NCI-H2227 (cell line): ENCODE results near the gene SLC26A8.
"Not testable (repeated sequence)": the region's sequence is repeated elsewhere in the genome, so short reads cannot be mapped to it uniquely, and the experiment has no call there.

ENCODE experiments used
- DNase-seq: peaks from one replicate; lab custom pipeline; 2025; ENCODE audit not compliant: unreplicated experiment; lab: John Stamatoyannopoulos, UW

The SLC26A8 gene

DNA sequence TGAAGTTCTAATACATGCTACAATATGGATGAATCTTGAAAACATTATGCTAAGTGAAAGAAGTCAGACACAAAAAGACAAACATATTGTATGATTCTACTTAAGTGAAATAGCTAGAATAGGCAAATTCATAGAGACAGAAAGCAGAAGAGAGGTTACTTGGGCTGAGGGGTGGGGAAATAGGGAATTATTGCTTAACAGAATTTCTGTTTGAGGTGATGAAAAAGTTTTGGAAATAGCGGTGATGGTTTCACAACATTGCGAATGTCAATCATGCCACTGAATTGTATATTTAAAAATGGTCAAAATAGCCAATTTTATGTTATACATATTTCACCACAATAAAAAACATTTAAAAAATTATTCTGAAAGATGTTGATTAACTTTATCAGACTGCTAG lies 6.1 kb downstream of the SLC26A8 start:
- DNase-seq = no peak

DNA sequence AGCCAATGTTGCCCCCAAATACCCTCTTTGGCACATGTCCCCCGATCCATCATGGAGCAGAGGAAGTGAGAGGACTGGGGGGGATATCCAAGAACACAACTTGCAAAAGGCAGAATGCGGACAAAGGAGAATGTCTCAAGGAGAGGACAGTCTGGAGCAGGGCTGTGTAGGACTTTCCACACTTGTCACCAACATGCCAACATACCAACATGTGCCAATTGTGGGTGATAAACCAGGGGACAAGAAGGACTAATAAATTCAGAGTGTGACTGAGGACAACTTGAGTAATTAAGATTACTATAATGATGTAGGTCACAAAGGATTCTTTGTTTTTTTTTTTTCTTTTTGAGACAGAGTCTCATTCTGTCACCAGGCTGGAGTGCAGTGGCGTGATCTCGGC lies 8.8 kb downstream of the SLC26A8 start:
- DNase-seq = no peak

DNA sequence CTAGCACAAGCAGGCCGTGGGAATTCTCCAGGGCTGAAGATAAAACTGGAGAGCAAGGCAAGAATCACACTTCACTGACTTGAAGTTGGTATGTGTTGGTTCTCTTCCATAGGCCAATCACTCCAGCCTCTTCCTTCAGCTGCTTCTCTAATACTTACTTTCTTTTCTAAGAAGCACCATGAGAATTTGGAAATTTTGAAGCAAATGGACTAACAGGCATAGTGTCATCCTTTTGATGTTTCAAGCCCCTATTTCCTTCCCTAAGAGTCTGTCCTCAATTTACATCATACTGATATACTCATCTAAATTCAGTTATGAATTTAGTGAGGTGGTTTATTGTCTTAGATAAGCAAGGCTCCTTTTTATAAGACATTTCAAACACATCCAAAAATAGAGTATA lies 24.0 kb downstream of the SLC26A8 start:
- no peak for DNase-seq

DNA sequence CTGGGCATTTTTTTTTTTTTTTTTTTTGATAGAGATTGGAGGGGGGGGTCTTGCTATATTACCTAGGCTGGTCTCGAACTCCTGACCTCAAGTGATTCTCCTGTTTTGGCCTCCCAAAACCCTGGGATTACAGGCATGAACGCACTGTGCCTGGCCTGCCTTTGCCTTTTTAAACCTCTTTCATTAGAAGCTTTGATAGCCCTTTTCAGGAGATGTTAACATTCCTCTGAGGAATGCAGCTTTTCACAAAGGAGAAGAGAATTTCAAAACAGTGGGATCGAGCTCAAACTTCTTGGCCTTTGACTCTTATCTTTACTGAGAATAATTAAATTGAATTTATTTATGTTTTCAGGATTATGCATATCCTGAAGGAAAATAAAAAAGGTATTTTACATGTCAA lies 31.3 kb downstream of the SLC26A8 start:
- DNase-seq = no peak

DNA sequence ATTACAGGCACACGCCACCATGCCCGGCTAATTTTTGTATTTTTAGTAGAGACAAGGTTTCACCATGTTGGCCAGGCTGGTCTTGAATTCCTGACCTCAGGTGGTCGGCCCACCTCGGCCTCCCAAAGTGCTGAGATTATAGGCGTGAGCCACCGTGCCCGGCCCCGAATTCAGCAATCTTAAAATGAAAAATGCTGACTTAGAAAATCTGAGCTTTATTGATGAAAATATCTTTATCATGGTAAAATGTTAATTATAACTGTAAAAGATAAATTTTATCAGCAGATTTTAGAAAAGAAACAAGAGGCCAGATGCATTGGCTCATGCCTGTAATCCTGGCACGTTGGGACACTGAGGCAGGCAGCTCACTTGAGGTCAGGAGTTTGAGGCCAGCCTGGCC lies 36.4 kb downstream of the SLC26A8 start:
- DNase-seq = not testable (repeated sequence)

DNA sequence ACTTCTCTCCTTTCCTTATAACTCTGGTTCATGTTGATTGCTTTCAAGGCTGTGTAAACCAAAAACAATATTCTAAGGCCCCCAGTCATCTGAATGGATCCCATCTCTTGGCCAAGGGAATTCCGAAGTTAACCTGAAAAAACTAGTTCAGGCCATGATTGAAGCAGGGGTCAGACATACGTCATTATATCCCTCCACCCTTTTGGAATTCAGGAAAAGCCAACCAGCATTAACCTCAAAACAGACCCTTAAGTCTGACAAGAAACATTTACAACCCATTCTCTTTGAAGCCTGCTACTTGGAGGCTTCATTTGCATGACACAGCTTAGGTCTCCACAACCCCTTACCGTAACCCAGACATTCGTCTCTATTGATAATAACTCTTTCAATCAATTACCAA lies 39.7 kb downstream of the SLC26A8 start:
- no peak for DNase-seq

DNA sequence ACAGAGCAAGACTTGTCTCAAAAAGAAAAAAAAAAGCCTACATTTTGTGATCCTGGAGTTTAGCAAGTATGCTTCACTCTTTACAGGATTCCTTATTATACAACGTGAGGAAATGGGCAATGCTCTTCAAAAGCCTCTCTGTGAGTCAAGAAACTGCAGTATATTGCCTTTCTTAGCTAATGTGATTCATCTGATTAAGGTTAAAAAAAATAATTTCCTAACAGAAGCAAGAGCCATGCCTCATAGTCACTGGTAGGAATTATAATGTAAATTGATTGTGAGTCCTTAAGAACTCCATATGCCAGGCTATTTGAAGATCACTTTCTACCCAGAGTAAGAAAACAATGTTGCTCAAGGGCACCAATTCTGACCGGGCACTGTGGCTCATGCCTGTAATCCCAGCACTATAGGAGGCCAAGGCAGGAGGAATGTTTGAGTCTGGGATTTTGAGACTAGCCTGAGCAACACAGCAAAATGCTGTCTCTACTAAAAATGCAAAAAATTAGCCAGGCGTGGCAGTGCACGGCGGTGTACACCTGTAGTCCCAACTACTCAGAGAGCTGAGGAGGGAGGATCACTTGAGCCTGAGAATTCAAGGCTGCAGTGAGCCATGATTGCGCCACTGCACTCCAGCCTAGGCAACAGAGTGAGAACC lies 43.3 kb downstream of the SLC26A8 start:
- no peak for DNase-seq

DNA sequence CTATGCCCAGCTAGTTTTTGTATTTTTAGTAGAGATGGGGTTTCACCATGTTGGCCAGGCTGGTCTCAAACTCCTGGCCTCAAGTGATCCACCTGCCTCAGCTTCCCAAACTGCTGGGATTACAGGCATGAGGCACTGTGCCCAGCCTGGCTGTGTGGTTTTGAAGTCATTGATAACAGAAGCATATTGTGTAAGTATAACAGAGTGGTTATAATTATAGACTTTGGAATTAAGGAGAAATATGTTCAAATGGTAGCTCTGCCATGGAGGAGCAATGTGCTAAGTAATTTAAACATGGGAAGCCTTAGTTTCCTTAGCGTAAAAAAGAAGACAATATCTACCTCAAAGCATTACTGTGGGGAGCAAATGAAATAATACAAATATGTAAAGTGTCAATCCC lies 44.3 kb downstream of the SLC26A8 start:
- not testable (repeated sequence) for DNase-seq

DNA sequence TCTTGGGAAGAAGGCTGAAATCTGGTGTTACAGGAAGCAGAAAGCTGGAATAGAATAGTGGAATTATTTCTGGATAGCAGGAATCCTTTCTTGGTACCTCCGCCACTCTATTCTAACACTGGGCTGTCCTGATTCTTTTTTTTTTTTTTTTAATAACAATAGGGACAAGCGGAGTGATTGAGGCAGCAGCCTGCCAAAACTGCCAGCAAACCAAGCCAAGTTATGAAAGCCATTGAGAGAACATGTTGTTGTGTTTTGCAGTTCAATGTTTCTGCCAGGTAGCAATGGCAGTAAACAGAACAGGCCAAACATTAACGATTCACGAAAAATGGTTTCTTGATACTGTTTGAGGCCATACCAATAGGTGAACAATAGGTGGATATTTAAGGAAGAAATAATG lies 47.1 kb downstream of the SLC26A8 start:
- DNase-seq = no peak

DNA sequence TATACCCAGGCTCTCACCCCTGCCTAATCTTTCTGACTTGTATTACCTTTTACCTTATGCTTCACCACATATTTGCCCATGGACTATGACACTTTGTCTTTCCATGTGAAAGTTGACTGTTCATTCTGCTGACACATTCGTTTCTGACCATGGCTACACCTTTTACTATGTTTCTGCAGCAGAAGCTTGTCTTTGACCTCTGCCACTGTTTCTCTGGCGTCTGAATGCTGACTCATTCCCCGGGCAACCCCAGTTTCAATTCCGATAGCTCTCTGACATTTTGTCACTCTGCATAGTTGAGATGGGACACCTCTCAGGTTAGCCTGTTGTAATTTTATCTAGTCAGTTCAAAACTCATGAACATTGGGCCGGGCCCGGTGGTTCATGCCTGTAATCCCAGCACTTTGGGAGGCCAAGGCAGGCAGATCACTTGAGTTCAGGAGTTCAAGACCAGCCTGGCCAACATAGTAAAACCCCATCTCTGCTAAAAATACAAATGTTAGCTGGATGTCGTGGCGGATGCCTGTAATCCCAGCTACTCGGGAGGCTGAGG lies 50.7 kb downstream of the SLC26A8 start:
- no peak for DNase-seq

DNA sequence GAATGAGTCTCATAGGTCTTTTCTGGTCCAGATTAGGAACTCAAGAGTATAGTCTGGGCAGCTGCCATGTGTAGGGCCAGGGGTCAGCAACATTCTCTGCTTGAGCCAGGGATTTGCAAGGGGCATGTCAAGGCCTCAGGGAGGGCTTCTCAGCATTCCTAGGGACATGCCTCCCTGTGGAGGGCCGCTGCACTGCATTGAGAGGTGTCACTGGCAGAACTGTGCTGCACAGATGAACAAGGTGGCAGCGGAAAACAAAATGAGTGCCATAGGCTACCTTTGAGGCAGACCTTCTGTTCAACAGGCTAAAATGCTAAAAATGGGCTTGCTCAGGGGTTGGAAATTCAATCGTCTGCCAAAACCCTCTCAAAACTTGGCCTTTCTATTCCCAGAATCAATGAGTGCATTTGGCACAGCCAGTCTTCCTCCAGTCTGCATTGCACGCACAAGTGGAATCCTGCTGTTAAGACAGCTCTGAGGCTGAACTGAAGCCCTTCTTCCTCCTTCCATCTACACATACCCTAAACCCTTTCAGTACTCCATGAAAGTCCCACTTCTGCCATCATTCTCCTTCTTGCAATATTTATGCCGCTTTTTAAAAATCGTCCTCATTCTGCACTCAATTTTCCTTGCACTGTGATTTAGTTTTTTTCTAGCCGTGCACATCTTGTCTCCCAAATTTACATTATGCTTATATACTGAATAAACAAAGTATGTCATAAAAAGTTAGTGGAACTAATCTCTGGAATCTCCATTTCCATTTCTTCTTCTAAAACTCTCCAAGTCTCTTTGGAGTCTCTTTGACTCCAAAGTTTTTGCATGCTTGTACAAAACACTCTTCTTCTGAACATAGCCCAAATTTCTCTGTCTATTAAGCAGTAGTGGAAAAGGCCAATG lies 51.7 kb downstream of the SLC26A8 start:
- no peak for DNase-seq

DNA sequence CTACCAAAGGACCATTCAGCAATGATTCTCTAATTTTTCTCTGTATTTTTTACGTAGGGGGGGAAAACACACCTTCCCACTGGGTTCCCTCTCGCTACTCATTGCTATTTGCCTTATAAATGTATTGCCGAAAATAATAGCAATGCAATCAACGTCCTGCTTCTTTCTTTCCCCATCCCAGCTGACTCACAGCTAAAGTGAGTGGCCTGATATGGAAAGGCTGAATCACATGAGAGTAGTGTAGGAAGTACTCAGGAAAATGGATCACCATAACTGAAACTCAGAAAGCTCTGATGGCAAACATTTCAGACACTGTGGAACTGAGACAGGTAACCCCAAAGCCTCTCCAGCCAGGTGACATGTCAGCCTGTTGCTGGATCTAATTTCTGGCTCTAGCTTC lies 54.3 kb downstream of the SLC26A8 start:
- no peak for DNase-seq

DNA sequence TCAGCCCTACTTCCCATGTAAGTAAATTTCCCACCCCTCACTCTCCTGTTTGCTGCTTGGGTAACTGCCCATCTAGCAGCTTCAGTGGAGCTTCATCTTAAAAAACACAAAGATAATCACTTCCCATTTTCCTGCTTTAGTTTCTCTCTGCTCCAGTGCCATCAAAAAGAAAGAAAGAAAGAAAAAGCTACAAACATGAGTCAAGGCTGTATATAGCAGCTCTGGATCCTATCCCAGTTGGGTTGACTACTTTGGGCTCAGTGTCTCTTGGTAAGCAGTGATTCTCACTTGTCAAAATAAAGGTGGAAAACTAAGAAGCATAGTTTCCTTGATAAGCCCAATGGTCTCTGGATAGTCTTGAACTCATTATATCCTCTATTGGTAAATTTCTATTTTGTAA lies 54.8 kb downstream of the SLC26A8 start:
- DNase-seq = no peak

DNA sequence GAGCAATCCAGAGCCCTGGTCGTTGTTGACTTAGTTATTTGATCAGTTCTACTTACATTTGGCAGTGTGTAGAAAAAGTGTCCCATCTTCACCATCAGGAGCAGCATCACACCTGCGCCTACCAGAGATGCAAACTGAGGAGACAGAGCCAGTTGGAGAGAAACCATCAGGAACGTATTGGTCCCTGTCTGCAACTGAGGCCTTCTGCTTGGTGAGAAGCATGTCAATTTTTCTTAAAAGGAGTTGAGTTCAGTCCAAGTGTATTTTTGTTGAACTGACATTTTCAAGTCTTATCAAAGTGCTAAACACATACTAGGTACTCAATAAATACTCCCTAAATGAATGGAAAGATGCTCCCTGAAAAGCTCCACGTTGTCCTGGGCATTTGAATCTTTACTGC lies 55.6 kb downstream of the SLC26A8 start:
- DNase-seq = no peak

DNA sequence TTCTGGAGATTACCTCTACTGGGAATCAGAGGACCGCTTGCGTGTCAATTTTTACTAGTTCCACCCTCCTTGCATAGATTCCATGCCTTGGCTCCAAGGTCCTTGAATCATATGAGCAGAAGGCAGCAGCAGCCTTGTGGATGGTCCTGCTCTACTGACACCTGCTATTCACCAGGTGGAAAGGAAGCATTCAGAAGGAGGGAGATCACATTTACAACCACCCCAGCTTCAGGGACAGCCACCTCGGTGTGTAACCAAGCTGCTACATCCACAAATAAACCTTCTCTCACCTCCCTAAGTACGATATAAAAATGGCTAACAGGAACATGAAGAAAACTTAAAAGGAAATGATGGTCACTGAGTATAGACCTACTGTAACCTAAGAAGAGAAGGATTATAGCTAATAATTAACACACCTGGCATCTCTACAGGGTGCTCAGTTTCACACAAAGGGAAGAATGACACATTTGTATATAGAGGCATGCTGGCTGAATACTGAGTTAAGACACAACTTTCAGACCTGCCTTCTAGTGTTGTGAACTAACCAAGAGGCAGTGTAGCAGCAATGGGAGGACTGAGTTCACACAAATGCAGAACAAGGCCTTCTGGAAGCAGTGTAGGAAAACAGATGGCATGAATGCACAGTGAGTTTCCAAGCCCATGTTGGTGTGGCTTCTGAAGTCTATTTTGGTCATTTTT lies 57.2 kb downstream of the SLC26A8 start:
- no peak for DNase-seq

DNA sequence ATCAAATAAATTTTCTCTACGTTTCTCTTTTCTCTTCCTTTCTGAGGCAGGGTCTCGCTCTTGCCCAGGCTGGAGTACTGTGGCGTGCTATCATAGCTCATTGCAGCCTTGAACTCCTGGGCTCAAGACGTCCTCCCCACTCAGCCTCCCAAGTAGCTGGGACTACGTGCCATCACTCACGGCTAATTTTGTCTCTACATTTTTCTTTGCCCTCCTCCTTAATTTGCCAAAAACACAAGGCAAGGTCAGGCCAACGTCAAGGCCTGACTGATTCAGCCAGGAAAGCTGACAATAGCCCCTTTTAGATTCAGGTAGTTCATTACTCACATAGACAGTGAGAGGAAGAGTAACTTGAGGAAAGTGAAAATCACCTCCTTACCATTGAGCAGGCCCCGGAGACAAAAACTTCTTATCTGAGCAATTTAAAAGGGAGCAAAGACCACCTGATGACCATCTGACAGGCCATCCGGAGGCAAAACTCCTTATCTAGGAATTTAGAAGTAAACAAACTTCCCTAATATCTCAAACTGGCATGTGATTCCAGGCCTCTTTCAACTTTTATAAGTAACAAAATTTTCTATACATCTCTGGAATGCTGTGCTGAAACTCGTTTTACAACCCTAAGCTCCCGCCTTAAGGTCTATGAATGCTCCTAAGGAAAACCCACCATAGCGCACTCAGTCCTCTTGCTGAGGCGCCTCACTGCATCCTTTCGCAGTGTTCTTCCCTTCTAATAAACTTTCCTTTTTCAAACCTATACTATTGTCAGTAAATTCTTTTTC lies 61.5 kb downstream of the SLC26A8 start:
- DNase-seq = no peak

DNA sequence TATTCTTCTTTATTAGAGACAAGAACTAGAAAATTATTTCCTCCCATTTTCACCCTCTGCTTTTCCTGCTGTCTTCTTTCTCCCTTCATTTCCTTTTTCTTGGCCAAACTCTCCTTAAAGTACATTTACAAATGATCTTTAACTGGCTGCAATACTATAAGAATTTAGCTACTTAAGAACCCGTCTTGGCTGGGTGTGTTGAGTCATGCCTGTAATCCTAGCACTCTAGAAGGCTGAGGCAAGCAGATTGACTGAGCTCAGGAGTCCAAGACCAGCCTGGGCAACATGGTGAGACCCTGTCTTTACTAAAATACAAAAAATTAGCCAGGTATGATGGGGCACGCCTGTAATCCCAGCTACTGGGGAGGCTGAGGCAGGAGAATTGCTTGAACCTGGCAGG lies 64.3 kb downstream of the SLC26A8 start:
- no peak for DNase-seq

DNA sequence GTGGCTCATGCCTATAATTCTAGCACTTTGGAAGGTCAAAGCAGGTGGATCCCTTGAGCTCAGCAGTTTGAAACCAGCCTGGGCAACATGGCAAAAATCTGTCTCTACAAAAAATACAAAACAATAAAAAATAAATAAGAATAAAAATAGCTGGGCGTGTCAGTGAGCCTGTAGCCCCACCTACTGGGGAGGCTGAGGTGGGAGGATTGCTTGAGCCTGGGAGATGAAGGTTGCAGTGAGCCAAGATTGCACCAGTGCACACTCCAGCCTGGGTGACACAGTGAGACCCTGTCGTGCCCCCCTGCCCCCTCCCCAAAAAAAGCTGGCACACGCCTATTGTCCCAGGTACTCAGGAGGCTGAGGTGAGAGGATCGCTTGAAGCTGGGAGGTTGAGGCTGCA lies 68.5 kb downstream of the SLC26A8 start:
- no peak for DNase-seq

DNA sequence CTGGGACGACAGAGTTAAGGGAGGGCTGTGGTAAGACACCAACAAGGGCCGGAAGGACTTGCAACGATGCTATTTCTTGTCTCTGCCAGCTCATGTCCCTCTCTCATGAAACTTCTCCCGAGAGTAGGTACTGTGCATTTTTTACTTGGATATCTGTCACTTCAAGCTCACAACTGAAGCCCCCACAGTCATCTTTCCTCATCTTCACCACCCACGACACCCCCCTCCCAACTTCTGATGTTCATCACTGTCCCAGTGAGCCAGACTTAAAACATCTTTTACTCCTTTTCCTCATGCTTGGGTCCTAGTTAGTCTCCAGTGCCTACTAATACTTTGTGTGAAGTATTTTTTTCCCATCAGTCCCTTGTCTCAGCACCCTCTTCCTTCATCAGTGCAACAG lies 68.9 kb downstream of the SLC26A8 start:
- no peak for DNase-seq

DNA sequence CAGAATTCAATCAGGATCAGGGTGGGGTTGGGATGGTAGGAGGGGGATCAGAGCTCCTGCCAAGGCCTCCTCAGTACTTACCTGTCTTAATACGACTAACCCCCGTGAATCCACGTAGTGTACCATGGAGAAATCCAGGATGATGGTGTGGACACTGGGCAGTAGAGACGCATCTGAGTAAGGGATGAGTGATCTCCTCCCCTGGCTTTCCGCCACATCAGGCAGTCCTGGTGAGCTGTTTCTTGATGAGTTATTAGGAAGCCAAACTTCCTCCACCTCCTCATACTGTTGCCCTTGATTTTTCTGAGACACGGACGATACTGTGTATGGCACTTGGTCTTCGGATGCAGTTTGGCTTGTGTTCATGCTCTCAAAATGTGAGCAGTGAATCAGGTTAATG lies 69.4 kb downstream of the SLC26A8 start:
- DNase-seq = no peak

DNA sequence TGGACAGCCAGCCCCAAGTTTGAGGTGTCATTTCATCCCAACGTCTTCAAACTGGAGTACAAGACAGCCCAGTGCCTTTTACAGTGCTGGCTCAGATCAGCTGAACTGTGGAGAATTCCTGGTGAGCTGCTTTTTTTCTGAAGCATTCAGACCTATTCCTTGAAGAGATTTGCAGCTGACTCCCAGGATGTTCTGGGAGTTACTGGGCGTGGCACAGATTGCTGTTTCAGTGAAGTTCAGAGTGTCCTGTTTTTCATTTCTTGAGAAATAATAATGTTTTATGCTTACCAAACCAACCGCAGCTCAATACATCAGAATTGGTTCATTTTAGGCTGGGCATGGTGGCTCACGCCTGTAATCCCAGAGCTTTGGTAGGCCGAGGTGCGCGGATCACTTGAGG lies 70.1 kb downstream of the SLC26A8 start:
- no peak for DNase-seq
